H1 (cell line): ENCODE data around the gene SYDE2. TPM values are rescaled to one million over a fixed set of nuclear protein-coding genes. Genes with fewer than 3 reads are reported as not detected.

Experiments used
- CTCF ChIA-PET: fragments of 300-600 bp; sonication (Branson Sonifier 250); formaldehyde crosslinking; loops from one replicate; lab custom pipeline; 2021; ENCODE audit not compliant: partially characterized antibody; lab: Charles Lee
- POLR2A ChIA-PET: fragments of 300-600 bp; sonication (Branson Sonifier 250); formaldehyde crosslinking; loops from one replicate; lab custom pipeline; 2021; ENCODE audit warnings: inconsistent platforms; ENCODE audit not compliant: partially characterized antibody; lab: Charles Lee
- DNase-seq, 2 experiments: peaks; one replicate each; pipeline versions ENCODE4 v3.0.0 to v3.0.0-alpha.2; 2010 to 2022; ENCODE audit warnings: low spot score in 2 of 2, low read depth in 1 of 2, mixed read lengths in 1 of 2
- FAIRE-seq: peaks from 2 replicates; lab custom pipeline; 2011; peaks lifted over from hg19 to GRCh38; lab: Jason Lieb, UNC
- H2AFZ ChIP-seq: 2 replicates; pipeline ENCODE4 v1.8.1; 2012; ENCODE audit warnings: low read length, inconsistent platforms
- H2AK5ac ChIP-seq: 2 replicates; pipeline ENCODE4 v1.6.1; 2013; ENCODE audit warnings: low read depth, low read length
- H2BK120ac ChIP-seq: replicated peaks from 2 replicates; pipeline ENCODE3; 2013; ENCODE audit warnings: low read depth, low read length, inconsistent platforms
- H2BK12ac ChIP-seq: 2 replicates; pipeline ENCODE4 v1.6.1; 2013; ENCODE audit warnings: low read depth, low read length
- H2BK15ac ChIP-seq: 2 replicates; pipeline ENCODE4 v1.6.1; 2013; ENCODE audit warnings: low read length
- H2BK20ac ChIP-seq: 2 replicates; pipeline ENCODE4 v1.6.1; 2013; ENCODE audit warnings: low read length
- H2BK5ac ChIP-seq: 2 replicates; pipeline ENCODE4 v1.6.1; 2013; ENCODE audit warnings: low read depth, low read length
- H3K14ac ChIP-seq: 2 replicates; pipeline ENCODE4 v1.6.1; 2013; ENCODE audit warnings: inconsistent platforms; ENCODE audit not compliant: insufficient read length
- H3K18ac ChIP-seq: 2 replicates; pipeline ENCODE4 v1.6.1; 2013; ENCODE audit warnings: low read length; ENCODE audit errors: extremely low read depth
- H3K23ac ChIP-seq: 2 replicates; pipeline ENCODE4 v1.6.1; 2013; ENCODE audit warnings: inconsistent platforms; ENCODE audit not compliant: insufficient read length
- H3K23me2 ChIP-seq: 2 replicates; pipeline ENCODE4 v1.6.1; 2013; ENCODE audit warnings: low read depth, low read length
- H3K27ac ChIP-seq: 2 replicates; pipeline ENCODE4 v1.6.1; 2011; ENCODE audit warnings: low read depth, low read length, inconsistent platforms
- H3K27me3 ChIP-seq, 4 experiments: replicated peaks in 1 of 4; 1 replicate in 1 of 4; 2 replicates in 3 of 4; pipeline versions ENCODE4 v1.6.1 to v1.8.1; 2011 to 2013; ENCODE audit warnings: low read length in 3 of 4, mild to moderate bottlenecking in 3 of 4, inconsistent platforms in 2 of 4, mixed read lengths in 2 of 4, moderate library complexity in 1 of 4; ENCODE audit not compliant: control insufficient read depth in 3 of 4, insufficient read depth in 3 of 4; ENCODE audit errors: extremely low read depth in 1 of 4
- H3K36me3 ChIP-seq, 4 experiments: 2 replicates each; pipeline versions ENCODE4 v1.6.1 to v1.8.1; 2011 to 2013; ENCODE audit warnings: mild to moderate bottlenecking in 4 of 4, low read length in 3 of 4, moderate library complexity in 2 of 4, control low read depth in 1 of 4, inconsistent platforms in 1 of 4; ENCODE audit not compliant: insufficient read depth in 4 of 4, control insufficient read depth in 2 of 4
- H3K4ac ChIP-seq: replicated peaks from 2 replicates; pipeline ENCODE3; 2013; ENCODE audit warnings: low read length, low read depth, mixed read lengths, inconsistent platforms; ENCODE audit not compliant: insufficient read length
- H3K4me1 ChIP-seq, 4 experiments: replicated peaks in 1 of 4; 1 replicate in 1 of 4; 2 replicates in 3 of 4; pipeline versions ENCODE4 v1.6.1 to v1.8.1; 2011 to 2013; ENCODE audit warnings: low read length in 3 of 4, inconsistent platforms in 2 of 4, mixed read lengths in 1 of 4; ENCODE audit not compliant: insufficient read depth in 4 of 4, control insufficient read depth in 3 of 4
- H3K4me2 ChIP-seq, 2 experiments: 2 replicates each; pipeline versions ENCODE4 v1.6.1 to v1.8.1; 2011 to 2013; ENCODE audit warnings: low read depth in 2 of 2, low read length in 2 of 2, control low read depth in 1 of 2, inconsistent platforms in 1 of 2, mild to moderate bottlenecking in 1 of 2; ENCODE audit not compliant: insufficient read depth in 1 of 2
- H3K4me3 ChIP-seq, 4 experiments: fragments of 200-600, 300-600 bp in 1 of 4; sonication (generic), shearing (Covaris generic), sonication (Bioruptor Twin) in 1 of 4; 2 replicates each; pipeline versions ENCODE4 v1.5.1 to v1.8.1; 2011 to 2016; ENCODE audit warnings: low read length in 4 of 4, low read depth in 3 of 4, control low read depth in 2 of 4, inconsistent platforms in 2 of 4, mild to moderate bottlenecking in 2 of 4, mixed read lengths in 1 of 4, moderate library complexity in 1 of 4; ENCODE audit not compliant: insufficient read depth in 2 of 4; ENCODE audit errors: extremely low read depth in 1 of 4
- H3K56ac ChIP-seq: replicated peaks from 2 replicates; pipeline ENCODE3; 2013; ENCODE audit warnings: low read depth, mild to moderate bottlenecking, mixed read lengths, low read length, inconsistent platforms; ENCODE audit not compliant: insufficient read length
- H3K79me1 ChIP-seq: 2 replicates; pipeline ENCODE4 v1.6.1; 2013; ENCODE audit warnings: low read depth, low read length, control low read depth
- H3K79me2 ChIP-seq, 2 experiments: 2 replicates each; pipeline versions ENCODE4 v1.6.1 to v1.8.1; 2012 to 2013; ENCODE audit warnings: low read length in 2 of 2, mild to moderate bottlenecking in 2 of 2, inconsistent platforms in 1 of 2; ENCODE audit not compliant: insufficient read depth in 2 of 2, control insufficient read depth in 1 of 2
- H3K9ac ChIP-seq, 4 experiments: replicated peaks in 1 of 4; 1 replicate in 1 of 4; 2 replicates in 3 of 4; pipeline versions ENCODE4 v1.6.1 to v1.8.1; 2011 to 2013; ENCODE audit warnings: low read depth in 3 of 4, low read length in 3 of 4, control low read depth in 2 of 4, mild to moderate bottlenecking in 2 of 4, moderate library complexity in 2 of 4, inconsistent platforms in 1 of 4; ENCODE audit errors: extremely low read depth in 1 of 4
- H3K9me3 ChIP-seq, 2 experiments: 2 replicates each; pipeline versions ENCODE4 v1.6.1 to v1.8.1; 2012 to 2013; ENCODE audit warnings: mild to moderate bottlenecking in 2 of 2, moderate library complexity in 2 of 2, control low read depth in 1 of 2, inconsistent platforms in 1 of 2, low read depth in 1 of 2, low read length in 1 of 2, mixed read lengths in 1 of 2; ENCODE audit not compliant: insufficient read depth in 2 of 2
- H4K20me1 ChIP-seq, 2 experiments: replicated peaks in 1 of 2; 2 replicates each; pipeline versions ENCODE3 to v1.8.1; 2011 to 2013; ENCODE audit warnings: inconsistent platforms in 2 of 2, low read length in 2 of 2, mild to moderate bottlenecking in 1 of 2; ENCODE audit not compliant: insufficient read depth in 2 of 2, control insufficient read depth in 1 of 2
- H4K5ac ChIP-seq: 2 replicates; pipeline ENCODE4 v1.6.1; 2013; ENCODE audit warnings: low read length, low read depth, mixed read lengths, inconsistent platforms; ENCODE audit not compliant: insufficient read length
- H4K8ac ChIP-seq: 2 replicates; pipeline ENCODE4 v1.8.0; 2013; ENCODE audit warnings: mild to moderate bottlenecking, moderate library complexity, low read length, inconsistent platforms; ENCODE audit not compliant: insufficient read depth; ENCODE audit errors: extremely low read depth
- H4K91ac ChIP-seq: replicated peaks from 2 replicates; pipeline ENCODE3; 2013; ENCODE audit warnings: low read length, mixed read lengths, inconsistent platforms; ENCODE audit not compliant: insufficient read length
- JUN ChIP-seq: IDR thresholded peaks from 2 replicates; pipeline ENCODE4 v1.6.1; 2011; ENCODE audit warnings: low read depth, mild to moderate bottlenecking, improper control_type of control experiment, low read length
- KDM1A ChIP-seq: fragments of 200-600, 300-600 bp; sonication (generic); IDR thresholded peaks from 2 replicates; pipeline ENCODE4 v1.7.1; 2016; ENCODE audit warnings: mild to moderate bottlenecking, low read length, borderline replicate concordance
- NRF1 ChIP-seq: IDR thresholded peaks from 2 replicates; pipeline ENCODE4 v1.6.1; 2011; ENCODE audit warnings: mild to moderate bottlenecking, low read depth, low read length, improper control_type of control experiment
- RBBP5 ChIP-seq: IDR thresholded peaks from 2 replicates; pipeline ENCODE4 v1.7.1; 2012; ENCODE audit warnings: low read depth, mild to moderate bottlenecking, inconsistent platforms, low read length, moderate library complexity, borderline replicate concordance
- RNF2 ChIP-seq: fragments of 200-900, 300-1000 bp; sonication (generic); IDR thresholded peaks from 2 replicates; pipeline ENCODE4 v1.7.1; 2016; ENCODE audit warnings: borderline replicate concordance, low read depth, mild to moderate bottlenecking, antibody characterized with exemption, low read length; ENCODE audit not compliant: poor library complexity, severe bottlenecking; ENCODE audit errors: missing control alignments
- SP2 ChIP-seq: IDR thresholded peaks from 2 replicates; pipeline ENCODE4 v1.6.1; 2012; ENCODE audit warnings: mild to moderate bottlenecking, low read length, inconsistent platforms
- WGBS, 2 experiments: shearing (Covaris generic) in 1 of 2; methylation state at CpG; one replicate each; pipeline versions ENCODE4 v1.1.6 to v1.1.7; 2013 to 2015; ENCODE audit warnings: low lambda C conversion rate in 2 of 2, mixed read lengths in 2 of 2, inconsistent platforms in 1 of 2, low coverage in 1 of 2, missing lambda C conversion rate in 1 of 2; ENCODE audit not compliant: insufficient replicate concordance in 2 of 2, insufficient coverage in 1 of 2, insufficient read length in 1 of 2; ENCODE audit errors: extremely low coverage in 1 of 2, missing lambda C conversion rate in 1 of 2; 5-methylcytosine and 5-hydroxymethylcytosine counted together
- polyA plus RNA-seq, 7 experiments: library from polyadenylated mRNA; depleted of rRNA in 3 of 7; stranded (reverse) in 5 of 7; unstranded in 2 of 7; fragments of >200 nt in 5 of 7; fragments of 200-250 nt in 2 of 7; gene quantifications; 1 replicate in 5 of 7; 2 replicates in 1 of 7; 4 replicates in 1 of 7; pipeline versions ENCODE4 v1.2.1 to v1.2.3, GENCODE V29; 2011 to 2013; ENCODE audit warnings: missing spikeins in 2 of 7, mixed read lengths in 2 of 7
- total RNA-seq: library from RNA; stranded (reverse); fragmentation: NEBNext Ultra II Directional; extraction: Animal tissue kit (Norgen Biotek cat#: 25700); gene quantifications from 2 replicates; pipeline ENCODE4 v1.2.1, GENCODE V29; 2021
- TF ChIP-seq, protein P1 (sequence below): IDR thresholded peaks from 2 replicates; pipeline ENCODE4 v1.6.1; 2012; ENCODE audit warnings: inconsistent platforms

SYDE2 gene
- total and polyA plus RNA-seq, 2 of the 8 experiments (the other 6 are each of a cell fraction or from before 2014, with no cell fraction given): 1.6 to 14.6 TPM

DNA sequence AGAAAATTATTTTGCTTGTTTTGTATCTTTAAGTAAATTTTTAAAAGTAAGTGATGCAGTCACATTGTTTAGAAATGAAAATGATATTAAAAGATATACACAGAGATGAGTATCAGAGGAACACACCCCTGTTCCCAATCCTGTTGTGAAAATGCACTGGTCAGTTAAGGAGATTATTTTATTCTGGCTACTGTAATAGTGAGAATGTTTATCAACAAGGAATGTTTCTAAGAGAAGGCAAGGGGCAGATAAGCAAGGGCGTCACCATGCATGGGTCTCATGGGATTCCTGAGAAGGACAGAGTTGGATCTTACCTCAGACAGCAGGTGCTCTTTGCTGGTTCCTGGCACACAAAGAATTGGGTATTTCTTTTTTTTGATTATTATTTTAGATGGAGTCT is 36.8 kb upstream of the SYDE2 start:
- Histone ChIP-seq H2BK5ac (no peak overlapping the region), H3K4me1 (peaks cover 0 to 1% (median 0%) of the 10 kb centered on the region in 4 experiments; a peak in 1 of 7 replicates), H2BK120ac (no peak overlapping the region), H3K4ac (no peak overlapping the region), H3K23me2 (no peaks in the 10 kb centered on the region), H3K9ac (no peak overlapping the region), H4K8ac (no peak overlapping the region), H3K18ac (no peak overlapping the region), H2AFZ (no peak overlapping the region), H3K4me2 (no peak overlapping the region), H2BK20ac (no peak overlapping the region), H3K4me3 (no peak overlapping the region), H2AK5ac (no peak overlapping the region), H3K9me3 (no peaks in the 10 kb centered on the region), H2BK15ac (no peak overlapping the region), H4K5ac (no peak overlapping the region), H2BK12ac (no peak overlapping the region), H3K36me3 (no peaks in the 10 kb centered on the region), H3K79me1 (no peaks in the 10 kb centered on the region), H3K14ac (no peak overlapping the region), H3K27me3 (no peaks in the 10 kb centered on the region), H4K20me1 (no peaks in the 10 kb centered on the region), H3K23ac (no peak overlapping the region), H3K27ac (no peak overlapping the region), H3K56ac (no peak overlapping the region), H3K79me2 (no peaks in the 10 kb centered on the region), H4K91ac (no peak overlapping the region)
- DNase-seq: no peak
- POLR2A ChIA-PET: no interaction called here
- CTCF ChIA-PET: no interaction called here
- TF ChIP-seq, protein P1, sequence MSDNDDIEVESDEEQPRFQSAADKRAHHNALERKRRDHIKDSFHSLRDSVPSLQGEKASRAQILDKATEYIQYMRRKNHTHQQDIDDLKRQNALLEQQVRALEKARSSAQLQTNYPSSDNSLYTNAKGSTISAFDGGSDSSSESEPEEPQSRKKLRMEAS: no peak
- no peak for TF ChIP-seq KDM1A
- TF ChIP-seq SP2: no peak
- TF ChIP-seq RNF2: no peak
- no peak for TF ChIP-seq JUN
- no peak for TF ChIP-seq RBBP5
- no peak for TF ChIP-seq NRF1
- WGBS, 2 experiments: 100% methylated on average over 1 of the region's 1 CpG; no CpG with 5 or more reads in 1 of the 2 experiments
- no peak for FAIRE-seq
